WTC11 (cell line): ENCODE data around the gene RAPGEF1. TPM values are rescaled to one million over a fixed set of nuclear protein-coding genes. Genes with fewer than 3 reads are reported as not detected.
A peak's percentile ranks its signal among the peaks of the same experiment; 100 is the strongest.

Experiments used
- ATAC-seq: fragments of 200-7000 bp; cut with Tn5 transposase; 2 replicates; pipeline ENCODE4 v1.10.0; 2021; ENCODE audit warnings: mild to moderate bottlenecking, moderate library complexity
- CTCF ChIA-PET: fragments of 300-600 bp; sonication (Branson Sonifier 250); formaldehyde crosslinking; loops from one replicate; lab custom pipeline; 2021; ENCODE audit warnings: antibody characterized with exemption; lab: Charles Lee
- POLR2A ChIA-PET: fragments of 350-600 bp; sonication (Branson Sonifier 250); formaldehyde crosslinking; loops from one replicate; lab custom pipeline; 2021; ENCODE audit warnings: antibody characterized with exemption; lab: Charles Lee
- DNase-seq: peaks from one replicate; pipeline ENCODE4 v3.0.0; 2021; ENCODE audit warnings: low spot score
- H3K27ac Mint-ChIP-seq: 2 replicates; pipeline ENCODE4 v1.8.0; 2021; ENCODE audit warnings: mixed read lengths
- H3K27me3 Mint-ChIP-seq: 2 replicates; pipeline ENCODE4 v1.8.0; 2021; ENCODE audit warnings: low read depth, mild to moderate bottlenecking, moderate library complexity, mixed read lengths
- H3K36me3 Mint-ChIP-seq: 2 replicates; pipeline ENCODE4 v1.8.0; 2021; ENCODE audit warnings: mixed read lengths
- H3K4me1 Mint-ChIP-seq: 2 replicates; pipeline ENCODE4 v1.8.0; 2022; ENCODE audit warnings: mixed read lengths
- H3K4me3 Mint-ChIP-seq: 2 replicates; pipeline ENCODE4 v1.8.0; 2021; ENCODE audit warnings: mild to moderate bottlenecking, moderate library complexity, mixed read lengths
- H3K9me3 Mint-ChIP-seq: 2 replicates; pipeline ENCODE4 v1.8.0; 2021; ENCODE audit warnings: mixed read lengths
- FOXP1 ChIP-seq: sonication (generic); formaldehyde crosslinking; IDR thresholded peaks from 2 replicates; pipeline ENCODE4 v1.8.0; 2022; ENCODE audit warnings: missing genetic modification reagents, mild to moderate bottlenecking, moderate library complexity, borderline replicate concordance
- GTF2I ChIP-seq: fragments of 250-450 bp; sonication (Bioruptor Pico); conservative IDR thresholded peaks from 2 replicates; pipeline ENCODE4 v1.4.0; 2021; ENCODE audit warnings: mild to moderate bottlenecking
- HMGA2 ChIP-seq: fragments of 250-450 bp; sonication (Bioruptor Pico); IDR thresholded peaks from 2 replicates; pipeline ENCODE4 v1.4.0; 2021; ENCODE audit warnings: mild to moderate bottlenecking, moderate library complexity
- JAZF1 ChIP-seq: fragments of 250-450 bp; sonication (Bioruptor Pico); IDR thresholded peaks from 2 replicates; pipeline ENCODE4 v1.9.0; 2021; ENCODE audit warnings: moderate library complexity, mild to moderate bottlenecking, inconsistent platforms
- ZNF121 ChIP-seq: sonication (generic); formaldehyde crosslinking; IDR thresholded peaks from 2 replicates; pipeline ENCODE4 v1.8.0; 2023; ENCODE audit warnings: missing genetic modification reagents
- ZNF232 ChIP-seq: sonication (generic); formaldehyde crosslinking; IDR thresholded peaks from 2 replicates; pipeline ENCODE4 v1.8.0; 2022; ENCODE audit warnings: mild to moderate bottlenecking, missing genetic modification reagents
- ZNF317 ChIP-seq: sonication (generic); formaldehyde crosslinking; IDR thresholded peaks from 2 replicates; pipeline ENCODE4 v1.8.1; 2023; ENCODE audit warnings: low read depth, mild to moderate bottlenecking, moderate library complexity, missing genetic modification reagents, borderline replicate concordance
- total RNA-seq: library from RNA; stranded (reverse); gene quantifications from 3 replicates; pipeline ENCODE4 v1.2.3, GENCODE V29; 2021
- TF ChIP-seq, protein P1 (sequence below): fragments of 250-450 bp; sonication (Bioruptor Pico); IDR thresholded peaks from 2 replicates; pipeline ENCODE4 v1.9.0; 2021; ENCODE audit warnings: mild to moderate bottlenecking
- TF ChIP-seq, protein P2 (sequence below): sonication (generic); formaldehyde crosslinking; IDR thresholded peaks from 2 replicates; pipeline ENCODE4 v1.8.0; 2023; ENCODE audit warnings: mild to moderate bottlenecking, missing genetic modification reagents
- TF ChIP-seq, protein P3 (sequence below): sonication (generic); formaldehyde crosslinking; IDR thresholded peaks from 2 replicates; pipeline ENCODE4 v1.8.0; 2022; ENCODE audit warnings: missing genetic modification reagents

The RAPGEF1 gene
- total RNA-seq, 1 experiment from 2014 or later: 66.2 TPM

DNA sequence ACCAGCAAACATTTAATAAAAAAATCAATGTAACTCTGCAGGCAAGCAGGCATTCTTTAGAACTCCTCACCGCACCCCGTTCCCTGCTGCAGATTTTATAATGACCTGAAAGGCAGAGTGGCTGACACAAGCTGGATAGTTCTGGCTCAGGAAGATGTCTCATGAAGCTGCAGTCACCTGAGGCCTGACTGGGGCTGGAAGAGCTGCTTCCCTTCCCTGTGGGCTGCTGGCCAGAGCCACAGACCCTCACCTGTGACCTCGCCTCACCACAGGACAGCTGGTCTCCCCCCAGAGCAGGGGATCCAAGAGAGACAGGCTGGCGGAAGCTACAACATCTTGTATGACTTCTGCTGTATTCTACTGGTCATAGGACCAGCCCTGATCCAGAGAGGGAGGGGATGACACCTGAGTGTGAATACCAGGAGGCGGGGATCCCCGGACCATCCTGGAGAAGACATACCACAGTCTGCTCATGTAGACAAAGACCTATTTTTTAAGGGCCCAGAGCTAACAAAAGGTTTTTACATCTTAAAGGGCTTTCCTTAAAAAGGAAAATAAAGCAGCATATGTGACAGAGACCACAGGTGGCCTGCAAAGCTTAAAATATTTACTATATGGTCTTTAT is 43.9 kb downstream of the RAPGEF1 start:
- DNase-seq: no peak
- H3K27ac Mint-ChIP-seq: peak overlapping the region; percentile 83
- H3K27me3 Mint-ChIP-seq: no peaks in the 10 kb centered on the region
- CTCF ChIA-PET: interaction anchor here (1.1 to 2.6 kb wide), 6 partner anchors 10 to 360 kb away, joined by 3 to 18 read pairs (median 7); no protein-coding TSS in a partner anchor
- peak; percentile 40 for ATAC-seq
- TF ChIP-seq, protein P1, sequence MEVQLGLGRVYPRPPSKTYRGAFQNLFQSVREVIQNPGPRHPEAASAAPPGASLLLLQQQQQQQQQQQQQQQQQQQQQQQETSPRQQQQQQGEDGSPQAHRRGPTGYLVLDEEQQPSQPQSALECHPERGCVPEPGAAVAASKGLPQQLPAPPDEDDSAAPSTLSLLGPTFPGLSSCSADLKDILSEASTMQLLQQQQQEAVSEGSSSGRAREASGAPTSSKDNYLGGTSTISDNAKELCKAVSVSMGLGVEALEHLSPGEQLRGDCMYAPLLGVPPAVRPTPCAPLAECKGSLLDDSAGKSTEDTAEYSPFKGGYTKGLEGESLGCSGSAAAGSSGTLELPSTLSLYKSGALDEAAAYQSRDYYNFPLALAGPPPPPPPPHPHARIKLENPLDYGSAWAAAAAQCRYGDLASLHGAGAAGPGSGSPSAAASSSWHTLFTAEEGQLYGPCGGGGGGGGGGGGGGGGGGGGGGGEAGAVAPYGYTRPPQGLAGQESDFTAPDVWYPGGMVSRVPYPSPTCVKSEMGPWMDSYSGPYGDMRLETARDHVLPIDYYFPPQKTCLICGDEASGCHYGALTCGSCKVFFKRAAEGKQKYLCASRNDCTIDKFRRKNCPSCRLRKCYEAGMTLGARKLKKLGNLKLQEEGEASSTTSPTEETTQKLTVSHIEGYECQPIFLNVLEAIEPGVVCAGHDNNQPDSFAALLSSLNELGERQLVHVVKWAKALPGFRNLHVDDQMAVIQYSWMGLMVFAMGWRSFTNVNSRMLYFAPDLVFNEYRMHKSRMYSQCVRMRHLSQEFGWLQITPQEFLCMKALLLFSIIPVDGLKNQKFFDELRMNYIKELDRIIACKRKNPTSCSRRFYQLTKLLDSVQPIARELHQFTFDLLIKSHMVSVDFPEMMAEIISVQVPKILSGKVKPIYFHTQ (CRISPR knock-in tag): no peak
- TF ChIP-seq, protein P2, sequence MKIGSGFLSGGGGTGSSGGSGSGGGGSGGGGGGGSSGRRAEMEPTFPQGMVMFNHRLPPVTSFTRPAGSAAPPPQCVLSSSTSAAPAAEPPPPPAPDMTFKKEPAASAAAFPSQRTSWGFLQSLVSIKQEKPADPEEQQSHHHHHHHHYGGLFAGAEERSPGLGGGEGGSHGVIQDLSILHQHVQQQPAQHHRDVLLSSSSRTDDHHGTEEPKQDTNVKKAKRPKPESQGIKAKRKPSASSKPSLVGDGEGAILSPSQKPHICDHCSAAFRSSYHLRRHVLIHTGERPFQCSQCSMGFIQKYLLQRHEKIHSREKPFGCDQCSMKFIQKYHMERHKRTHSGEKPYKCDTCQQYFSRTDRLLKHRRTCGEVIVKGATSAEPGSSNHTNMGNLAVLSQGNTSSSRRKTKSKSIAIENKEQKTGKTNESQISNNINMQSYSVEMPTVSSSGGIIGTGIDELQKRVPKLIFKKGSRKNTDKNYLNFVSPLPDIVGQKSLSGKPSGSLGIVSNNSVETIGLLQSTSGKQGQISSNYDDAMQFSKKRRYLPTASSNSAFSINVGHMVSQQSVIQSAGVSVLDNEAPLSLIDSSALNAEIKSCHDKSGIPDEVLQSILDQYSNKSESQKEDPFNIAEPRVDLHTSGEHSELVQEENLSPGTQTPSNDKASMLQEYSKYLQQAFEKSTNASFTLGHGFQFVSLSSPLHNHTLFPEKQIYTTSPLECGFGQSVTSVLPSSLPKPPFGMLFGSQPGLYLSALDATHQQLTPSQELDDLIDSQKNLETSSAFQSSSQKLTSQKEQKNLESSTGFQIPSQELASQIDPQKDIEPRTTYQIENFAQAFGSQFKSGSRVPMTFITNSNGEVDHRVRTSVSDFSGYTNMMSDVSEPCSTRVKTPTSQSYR (CRISPR knock-in tag): no peak
- peak; percentile 35; the same call in 1 of the 2 replicates for TF ChIP-seq ZNF121 (CRISPR knock-in tag)
- TF ChIP-seq, all 79 proteins: peak for 1
- H3K4me3 Mint-ChIP-seq: no peak overlapping the region
- POLR2A ChIA-PET: no interaction called here
- peaks cover 85% of the 10 kb centered on the region for H3K4me1 Mint-ChIP-seq
- no peaks in the 10 kb centered on the region for H3K36me3 Mint-ChIP-seq
- H3K9me3 Mint-ChIP-seq: no peaks in the 10 kb centered on the region

DNA sequence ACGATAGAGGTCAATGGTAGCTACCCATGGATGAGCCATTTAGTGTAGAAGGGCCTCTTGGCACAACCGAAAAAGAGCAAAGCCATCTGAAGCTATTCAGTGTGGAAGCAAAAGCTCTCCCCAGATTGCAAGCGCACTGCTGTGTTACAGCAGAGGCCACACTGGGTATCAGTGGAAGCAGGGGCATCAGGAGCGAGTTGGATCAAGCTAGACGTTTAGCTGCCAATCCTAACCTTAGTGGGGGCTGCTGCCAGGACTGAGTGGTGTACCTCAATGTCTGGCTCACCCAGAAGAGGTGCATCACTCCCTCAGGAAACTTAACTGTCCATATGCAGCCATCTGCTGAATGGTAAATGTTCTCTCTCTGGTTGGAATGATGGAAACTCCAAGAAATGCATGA is 44.5 kb downstream of the RAPGEF1 start:
- H3K27ac Mint-ChIP-seq: peak overlapping the region; percentile 83; the same call in 1 of the 2 replicates
- H3K4me1 Mint-ChIP-seq: peaks cover 82% of the 10 kb centered on the region
- DNase-seq (no peak), ATAC-seq (no peak)
- ChIA-PET POLR2A (no interaction called here), CTCF (interaction anchor here (1.1 to 2.6 kb wide), 5 partner anchors 10 to 359 kb away, joined by 3 to 18 read pairs (median 6); no protein-coding TSS in a partner anchor)
- H3K9me3 Mint-ChIP-seq: no peaks in the 10 kb centered on the region
- TF ChIP-seq GTF2I (no peak), FOXP1 (CRISPR knock-in tag) (no peak), ZNF232 (CRISPR knock-in tag) (no peak)
- TF ChIP-seq, protein P3, sequence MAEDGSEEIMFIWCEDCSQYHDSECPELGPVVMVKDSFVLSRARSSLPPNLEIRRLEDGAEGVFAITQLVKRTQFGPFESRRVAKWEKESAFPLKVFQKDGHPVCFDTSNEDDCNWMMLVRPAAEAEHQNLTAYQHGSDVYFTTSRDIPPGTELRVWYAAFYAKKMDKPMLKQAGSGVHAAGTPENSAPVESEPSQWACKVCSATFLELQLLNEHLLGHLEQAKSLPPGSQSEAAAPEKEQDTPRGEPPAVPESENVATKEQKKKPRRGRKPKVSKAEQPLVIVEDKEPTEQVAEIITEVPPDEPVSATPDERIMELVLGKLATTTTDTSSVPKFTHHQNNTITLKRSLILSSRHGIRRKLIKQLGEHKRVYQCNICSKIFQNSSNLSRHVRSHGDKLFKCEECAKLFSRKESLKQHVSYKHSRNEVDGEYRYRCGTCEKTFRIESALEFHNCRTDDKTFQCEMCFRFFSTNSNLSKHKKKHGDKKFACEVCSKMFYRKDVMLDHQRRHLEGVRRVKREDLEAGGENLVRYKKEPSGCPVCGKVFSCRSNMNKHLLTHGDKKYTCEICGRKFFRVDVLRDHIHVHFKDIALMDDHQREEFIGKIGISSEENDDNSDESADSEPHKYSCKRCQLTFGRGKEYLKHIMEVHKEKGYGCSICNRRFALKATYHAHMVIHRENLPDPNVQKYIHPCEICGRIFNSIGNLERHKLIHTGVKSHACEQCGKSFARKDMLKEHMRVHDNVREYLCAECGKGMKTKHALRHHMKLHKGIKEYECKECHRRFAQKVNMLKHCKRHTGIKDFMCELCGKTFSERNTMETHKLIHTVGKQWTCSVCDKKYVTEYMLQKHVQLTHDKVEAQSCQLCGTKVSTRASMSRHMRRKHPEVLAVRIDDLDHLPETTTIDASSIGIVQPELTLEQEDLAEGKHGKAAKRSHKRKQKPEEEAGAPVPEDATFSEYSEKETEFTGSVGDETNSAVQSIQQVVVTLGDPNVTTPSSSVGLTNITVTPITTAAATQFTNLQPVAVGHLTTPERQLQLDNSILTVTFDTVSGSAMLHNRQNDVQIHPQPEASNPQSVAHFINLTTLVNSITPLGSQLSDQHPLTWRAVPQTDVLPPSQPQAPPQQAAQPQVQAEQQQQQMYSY (CRISPR knock-in tag): no peak
- no peaks in the 10 kb centered on the region for H3K36me3 Mint-ChIP-seq
- H3K27me3 Mint-ChIP-seq: no peaks in the 10 kb centered on the region
- H3K4me3 Mint-ChIP-seq: no peak overlapping the region

DNA sequence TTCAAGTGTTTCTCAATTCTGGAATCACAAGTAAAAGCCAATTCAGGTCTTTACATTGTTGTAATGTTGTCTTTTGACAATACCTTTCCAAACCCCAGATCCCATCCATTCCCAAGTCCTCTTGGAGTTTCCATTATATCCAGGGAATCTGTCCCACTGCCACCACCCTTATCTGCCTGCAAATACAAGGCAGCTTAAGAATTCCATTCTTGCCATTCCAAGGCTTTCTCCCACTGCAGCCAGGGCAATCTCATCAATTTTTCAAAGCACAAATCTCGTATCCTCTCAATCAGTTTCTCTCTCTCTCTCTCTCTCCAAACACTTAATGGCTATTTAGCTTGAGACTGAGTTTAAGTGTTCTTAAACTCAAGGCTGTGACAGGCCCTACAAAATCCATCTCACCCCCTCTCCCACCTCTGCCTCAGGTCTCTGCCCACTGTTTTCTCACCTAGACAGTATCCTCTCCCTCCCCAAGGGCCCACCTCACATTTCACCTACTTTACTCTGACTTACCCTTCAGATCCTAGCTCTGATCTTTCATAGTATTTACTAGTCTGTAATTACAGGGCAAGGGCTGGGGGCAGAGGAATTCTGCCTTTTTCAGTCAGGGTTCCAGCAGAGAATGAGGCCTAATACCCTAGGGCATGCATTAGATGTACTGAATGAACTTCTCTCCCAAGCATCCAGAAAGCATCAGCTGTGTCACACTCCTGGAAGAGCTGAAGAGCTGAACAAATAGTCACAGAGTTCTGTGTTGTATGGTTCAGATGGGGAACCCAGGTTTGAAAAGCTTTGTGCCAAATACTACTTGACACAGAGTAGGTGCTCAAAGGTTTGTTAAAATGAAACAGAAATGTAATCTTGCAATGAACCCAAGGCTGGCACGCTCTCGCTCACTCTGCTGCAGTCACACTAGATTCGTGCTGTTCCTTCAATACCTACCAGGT is 46.0 kb downstream of the RAPGEF1 start:
- Mint-ChIP-seq H3K9me3 (no peaks in the 10 kb centered on the region), H3K4me1 (peaks cover 73% of the 10 kb centered on the region), H3K36me3 (no peaks in the 10 kb centered on the region), H3K4me3 (no peak overlapping the region), H3K27ac (peak overlapping the region; percentile 64), H3K27me3 (no peaks in the 10 kb centered on the region)
- no peak for ATAC-seq
- no peak for TF ChIP-seq ZNF317 (CRISPR knock-in tag)
- TF ChIP-seq HMGA2: no peak
- TF ChIP-seq JAZF1 (CRISPR knock-in tag): peak; percentile 44; the same call in 1 of the 2 replicates
- CTCF ChIA-PET: interaction anchor here (1.0 to 1.2 kb wide), 2 partner anchors 13 to 33 kb away, joined by 3 read pairs; no protein-coding TSS in a partner anchor
- POLR2A ChIA-PET: no interaction called here
- no peak for DNase-seq
